CD4-positive, CD25-positive, alpha-beta regulatory T cell (primary cell): ENCODE data around the gene EVA1B. TPM values are rescaled to one million over a fixed set of nuclear protein-coding genes. Genes with fewer than 3 reads are reported as not detected.
A peak's percentile ranks its signal among the peaks of the same experiment; 100 is the strongest.

Source experiments
- ATAC-seq, 2 donors: fragments of 150-1000 bp; cut with Tn5 transposase; one replicate each; pipeline ENCODE4 v1.10.0; 2021; ENCODE audit warnings: low read depth in 2 of 2, moderate number of reproducible peaks in 2 of 2, moderate library complexity in 1 of 2
- DNase-seq, 3 donors: peaks; one replicate each; pipeline versions ENCODE4 v3.0.0 to v3.0.0-alpha.2; 2012 to 2022; ENCODE audit warnings: mixed read lengths in 1 of 3
- H3K27ac ChIP-seq: one replicate; pipeline ENCODE4 v1.7.0; 2013; ENCODE audit warnings: mild to moderate bottlenecking, low read length; ENCODE audit not compliant: insufficient read depth, poor library complexity, severe bottlenecking
- H3K27me3 ChIP-seq: one replicate; pipeline ENCODE4 v1.7.0; 2013; ENCODE audit warnings: low read length; ENCODE audit not compliant: control insufficient read depth, insufficient read depth
- H3K36me3 ChIP-seq: one replicate; pipeline ENCODE4 v1.7.0; 2013; ENCODE audit warnings: mild to moderate bottlenecking, low read length, moderate library complexity; ENCODE audit not compliant: control insufficient read depth, insufficient read depth
- H3K4me1 ChIP-seq: 2 replicates; pipeline ENCODE4 v1.7.0; 2013; ENCODE audit warnings: mild to moderate bottlenecking, low read length; ENCODE audit not compliant: insufficient read depth, control insufficient read depth, poor library complexity, severe bottlenecking
- H3K4me3 ChIP-seq: one replicate; pipeline ENCODE4 v1.7.0; 2013; ENCODE audit warnings: low read depth, mild to moderate bottlenecking, low read length, moderate library complexity
- H3K9me3 ChIP-seq, 2 experiments: 1 replicate in 1 of 2; 2 replicates in 1 of 2; pipeline ENCODE4 v1.7.0; 2013; ENCODE audit warnings: low read length in 2 of 2, mild to moderate bottlenecking in 1 of 2, moderate library complexity in 1 of 2; ENCODE audit not compliant: control insufficient read depth in 2 of 2
- H3K27ac Mint-ChIP-seq, 3 donors: one replicate each; pipeline ENCODE4 v1.8.0; 2020 to 2022; ENCODE audit warnings: mild to moderate bottlenecking in 3 of 3, mixed read lengths in 3 of 3, moderate library complexity in 2 of 3
- H3K27me3 Mint-ChIP-seq: one replicate; pipeline ENCODE4 v1.8.0; 2022; ENCODE audit warnings: mild to moderate bottlenecking, mixed read lengths
- H3K36me3 Mint-ChIP-seq: one replicate; pipeline ENCODE4 v1.8.0; 2020; ENCODE audit warnings: mixed read lengths
- H3K4me1 Mint-ChIP-seq, 4 donors: one replicate each; pipeline ENCODE4 v1.8.0; 2020 to 2022; ENCODE audit warnings: mixed read lengths in 4 of 4, mild to moderate bottlenecking in 1 of 4
- H3K4me3 Mint-ChIP-seq, 4 donors: one replicate each; pipeline ENCODE4 v1.8.0; 2020 to 2022; ENCODE audit warnings: mild to moderate bottlenecking in 4 of 4, mixed read lengths in 4 of 4, moderate library complexity in 3 of 4
- H3K9me3 Mint-ChIP-seq, 7 donors: one replicate each; pipeline ENCODE4 v1.8.0; 2020 to 2022; ENCODE audit warnings: mixed read lengths in 7 of 7, mild to moderate bottlenecking in 3 of 7, moderate library complexity in 2 of 7
- polyA plus RNA-seq, 4 donors: library from polyadenylated mRNA; unstranded; fragments of 300-500 nt; fragmentation: Illumina TruSeq; gene quantifications; one replicate each; pipeline ENCODE4 v1.2.3, GENCODE V29; 2021
- total RNA-seq: library from RNA; stranded (reverse); gene quantifications from one replicate; pipeline ENCODE4 v1.2.3, GENCODE V29; 2022

EVA1B gene
- total and polyA plus RNA-seq, 5 donors from 2014 or later: 8.7 to 18.0 (median 12.7) TPM

DNA sequence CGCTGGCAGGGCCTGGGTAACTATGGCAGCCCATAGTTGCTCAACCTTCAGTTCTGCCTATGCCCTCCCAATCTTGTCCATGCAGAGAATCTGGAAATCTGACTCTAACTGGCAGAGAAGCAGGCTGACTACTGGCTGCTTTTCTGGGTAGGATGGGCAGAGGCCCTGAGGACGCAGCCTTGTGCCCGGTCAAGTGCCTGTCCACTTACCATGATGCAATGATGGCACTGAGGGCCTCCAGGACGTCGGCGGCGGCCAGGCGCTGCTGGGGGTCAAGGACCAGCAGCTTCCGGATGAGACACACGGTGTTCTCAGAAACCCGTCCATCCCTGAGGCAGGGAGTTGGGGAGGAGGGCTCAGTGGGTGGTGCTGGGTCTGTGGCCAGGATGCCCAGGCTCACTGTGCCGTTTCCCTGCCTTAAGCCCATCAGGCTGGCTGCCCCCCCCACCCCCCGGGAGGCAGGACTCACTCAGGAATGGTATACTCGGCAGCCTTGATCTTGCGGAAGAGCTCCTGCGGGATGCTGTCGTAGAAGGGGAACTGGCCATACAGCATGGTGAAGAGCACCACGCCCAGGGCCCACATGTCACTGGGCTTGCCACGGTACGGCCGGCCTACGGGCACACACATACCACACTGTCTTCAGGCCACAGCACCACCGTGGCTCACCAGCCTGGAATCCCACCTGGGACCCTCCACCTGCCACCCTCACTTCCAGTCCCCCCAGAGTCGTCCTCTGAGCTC is 20.4 kb upstream of the EVA1B start:
- Mint-ChIP-seq H3K27me3 (no peaks in the 10 kb centered on the region), H3K36me3 (peaks cover 32% of the 10 kb centered on the region), H3K27ac (peak overlapping the region in 1 of 3 donors; percentile 31)

GRCh38 chr1:36342426-36343185 is 19.2 kb upstream of the EVA1B start:
- H3K36me3 Mint-ChIP-seq: peaks cover 22% of the 10 kb centered on the region
- H3K4me3 Mint-ChIP-seq: no peak overlapping the region
- H3K9me3 Mint-ChIP-seq: no peaks in the 10 kb centered on the region
- no peaks in the 10 kb centered on the region for H3K27me3 Mint-ChIP-seq
- Histone ChIP-seq H3K27me3 (no peaks in the 10 kb centered on the region), H3K4me3 (no peak overlapping the region), H3K4me1 (no peaks in the 10 kb centered on the region), H3K27ac (no peak overlapping the region), H3K36me3 (peaks cover 28% of the 10 kb centered on the region), H3K9me3 (no peaks in the 10 kb centered on the region)
- H3K4me1 Mint-ChIP-seq: peaks cover 0 to 17% (median 5%) of the 10 kb centered on the region in 4 donors
- DNase-seq (peak; percentile 44 to 68 (median 65)), ATAC-seq (peak; percentile 69 to 78)
- H3K27ac Mint-ChIP-seq: no peak overlapping the region

More for the DNA sequence above, 20.4 kb upstream of the EVA1B start:
- Histone ChIP-seq H3K27me3 (no peaks in the 10 kb centered on the region), H3K36me3 (peaks cover 39% of the 10 kb centered on the region), H3K4me1 (no peaks in the 10 kb centered on the region), H3K27ac (no peak overlapping the region), H3K9me3 (no peaks in the 10 kb centered on the region), H3K4me3 (no peak overlapping the region)
- Mint-ChIP-seq H3K4me3 (no peak overlapping the region), H3K9me3 (no peaks in the 10 kb centered on the region), H3K4me1 (peaks cover 0 to 14% (median 2%) of the 10 kb centered on the region in 4 donors)
- no peak for ATAC-seq
- no peak for DNase-seq

- DNase-seq (no peak), ATAC-seq (no peak)
- no peaks in the 10 kb centered on the region for H3K4me1 ChIP-seq
- no peak overlapping the region for H3K4me3 Mint-ChIP-seq
- no peaks in the 10 kb centered on the region for H3K27me3 Mint-ChIP-seq
- no peak overlapping the region for H3K27ac ChIP-seq
- peaks cover 0 to 17% (median 5%) of the 10 kb centered on the region in 4 donors for H3K4me1 Mint-ChIP-seq
- peaks cover 22% of the 10 kb centered on the region for H3K36me3 ChIP-seq
- H3K27ac Mint-ChIP-seq: no peak overlapping the region
- no peak overlapping the region for H3K4me3 ChIP-seq
- no peaks in the 10 kb centered on the region for H3K9me3 Mint-ChIP-seq
- H3K36me3 Mint-ChIP-seq: peaks cover 20% of the 10 kb centered on the region
- H3K27me3 ChIP-seq: no peaks in the 10 kb centered on the region
- no peaks in the 10 kb centered on the region for H3K9me3 ChIP-seq
Measured at GRCh38 chr1:36341626-36342320, 18.3 kb upstream of the EVA1B start.

DNA sequence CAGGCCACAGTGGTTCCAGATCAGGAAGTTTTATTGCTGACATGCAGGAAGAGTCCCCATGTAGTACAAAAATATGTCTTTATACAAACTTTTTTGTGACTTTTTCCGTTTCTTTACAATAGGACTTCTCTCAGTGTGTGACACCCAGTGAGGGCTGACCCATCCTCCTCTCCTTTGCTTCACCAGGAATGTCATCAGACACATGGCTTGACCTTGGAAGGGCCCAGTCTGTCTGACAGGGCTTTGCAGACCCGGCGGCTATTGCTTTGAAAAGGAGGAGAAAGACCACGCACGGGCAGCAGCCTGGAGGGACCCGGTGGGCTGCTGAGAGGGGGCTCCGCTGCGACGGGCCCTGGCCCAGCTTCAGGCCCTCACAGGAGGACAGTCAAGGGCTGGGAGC is 16.2 kb upstream of the EVA1B start:
- ATAC-seq (no peak), DNase-seq (no peak)
- Mint-ChIP-seq H3K4me3 (no peak overlapping the region), H3K4me1 (peaks cover 0 to 15% (median 5%) of the 10 kb centered on the region in 4 donors), H3K27me3 (no peaks in the 10 kb centered on the region), H3K9me3 (no peaks in the 10 kb centered on the region), H3K36me3 (peaks cover 15% of the 10 kb centered on the region), H3K27ac (peak overlapping the region in 2 of 3 donors; percentile 62 to 72)
- H3K9me3 ChIP-seq: no peaks in the 10 kb centered on the region
- H3K4me1 ChIP-seq: no peaks in the 10 kb centered on the region
- peaks cover 15% of the 10 kb centered on the region for H3K36me3 ChIP-seq
- H3K27me3 ChIP-seq: no peaks in the 10 kb centered on the region
- H3K4me3 ChIP-seq: no peak overlapping the region
- no peak overlapping the region for H3K27ac ChIP-seq

GRCh38 chr1:36339215-36339614 is 15.8 kb upstream of the EVA1B start:
- DNase-seq: no peak
- H3K9me3 Mint-ChIP-seq: no peaks in the 10 kb centered on the region
- H3K4me3 Mint-ChIP-seq: no peak overlapping the region
- Histone ChIP-seq H3K27ac (no peak overlapping the region), H3K36me3 (peaks cover 15% of the 10 kb centered on the region), H3K9me3 (no peaks in the 10 kb centered on the region), H3K4me3 (no peak overlapping the region), H3K4me1 (no peaks in the 10 kb centered on the region), H3K27me3 (no peaks in the 10 kb centered on the region)
- no peaks in the 10 kb centered on the region for H3K27me3 Mint-ChIP-seq
- H3K4me1 Mint-ChIP-seq: peaks cover 0 to 15% (median 5%) of the 10 kb centered on the region in 4 donors
- H3K27ac Mint-ChIP-seq: peak overlapping the region in 2 of 3 donors; percentile 62 to 72
- H3K36me3 Mint-ChIP-seq: peaks cover 15% of the 10 kb centered on the region
- no peak for ATAC-seq

DNA sequence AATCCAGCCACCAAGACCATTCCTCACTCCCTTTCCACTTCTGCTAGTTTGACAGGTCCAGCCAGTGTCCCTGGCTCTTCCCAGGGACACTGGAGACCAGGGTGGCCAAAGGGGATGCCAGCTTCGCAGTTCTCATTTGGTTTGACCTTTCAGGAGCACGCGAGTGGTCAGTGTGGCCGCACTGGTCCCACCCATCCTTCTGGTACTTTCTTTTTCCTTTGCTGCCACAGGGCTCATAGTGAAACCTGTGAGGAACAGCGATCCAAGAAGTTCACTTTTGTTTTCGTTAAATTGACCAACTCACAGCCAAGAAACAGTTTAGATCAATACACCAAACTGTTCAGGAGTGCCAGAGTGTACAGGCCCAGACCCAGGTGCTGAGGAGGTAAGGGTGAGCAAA is 14.4 kb upstream of the EVA1B start:
- no peaks in the 10 kb centered on the region for H3K27me3 Mint-ChIP-seq
- Histone ChIP-seq H3K27me3 (no peaks in the 10 kb centered on the region), H3K4me3 (no peak overlapping the region), H3K36me3 (peaks cover 9% of the 10 kb centered on the region), H3K27ac (no peak overlapping the region), H3K9me3 (no peaks in the 10 kb centered on the region), H3K4me1 (no peaks in the 10 kb centered on the region)
- H3K27ac Mint-ChIP-seq: no peak overlapping the region
- peaks cover 0 to 15% (median 5%) of the 10 kb centered on the region in 4 donors for H3K4me1 Mint-ChIP-seq
- H3K4me3 Mint-ChIP-seq: no peak overlapping the region
- H3K36me3 Mint-ChIP-seq: peaks cover 14% of the 10 kb centered on the region
- DNase-seq: no peak
- H3K9me3 Mint-ChIP-seq: no peaks in the 10 kb centered on the region
- no peak for ATAC-seq

GRCh38 chr1:36330940-36331339 is 7.5 kb upstream of the EVA1B start:
- peaks cover 0 to 5% (median 3%) of the 10 kb centered on the region in 4 donors for H3K4me1 Mint-ChIP-seq
- Histone ChIP-seq H3K36me3 (no peaks in the 10 kb centered on the region), H3K4me3 (no peak overlapping the region), H3K9me3 (no peaks in the 10 kb centered on the region), H3K4me1 (no peaks in the 10 kb centered on the region), H3K27ac (no peak overlapping the region), H3K27me3 (no peaks in the 10 kb centered on the region)
- H3K36me3 Mint-ChIP-seq: peaks cover 3% of the 10 kb centered on the region
- peaks cover 15% of the 10 kb centered on the region for H3K27me3 Mint-ChIP-seq
- peak overlapping the region in 1 of 3 donors; percentile 16 for H3K27ac Mint-ChIP-seq
- peak overlapping the region in 2 of 4 donors; percentile 20 to 34 for H3K4me3 Mint-ChIP-seq
- DNase-seq: no peak
- no peaks in the 10 kb centered on the region for H3K9me3 Mint-ChIP-seq
- no peak for ATAC-seq
